ENCODE results near the gene PARP11. TPM values are rescaled to one million over a fixed set of nuclear protein-coding genes. Genes with fewer than 3 reads are reported as not detected.

Gene PARP11
- total RNA-seq, 1 donor from 2014 or later, result 27.2 TPM

GRCh38 chr12:3789838-3790237, 83.4 kb downstream of the PARP11 start:
- ChIA-PET POLR2A (no interaction called here), CTCF (no interaction called here)
- ATAC-seq (ENCODE audit: low read depth), result no peak
- TF ChIP-seq CTCF (IDR thresholded peaks at IDR 0.05), result no peak
- Mint-ChIP-seq H3K36me3 (ENCODE audit: low read depth) (peaks cover 7% of the 10 kb centered on the region), H3K4me1 (peaks cover 5% of the 10 kb centered on the region), H3K9me3 (peaks cover 5% of the 10 kb centered on the region), H3K27me3 (no peaks in the 10 kb centered on the region), H3K27ac (no peak overlapping the region), H3K4me3 (no peak overlapping the region)
- no peak for DNase-seq
- intact Hi-C loops (cut with micrococcal nuclease), result no loop called here

- CTCF ChIA-PET, result interaction anchor here (0.9 to 2.1 kb wide), 4 partner anchors 33 to 477 kb away, joined by 3 to 18 read pairs (median 8); no protein-coding TSS in a partner anchor
- no peak for TF ChIP-seq CTCF (IDR thresholded peaks at IDR 0.05)
- intact Hi-C loops (cut with micrococcal nuclease), result loop anchor here (1.0 kb wide), 3 partner anchors 119 to 477 kb away; no protein-coding TSS in a partner anchor
Measured at GRCh38 chr12:3777206-3777809, 95.9 kb downstream of the PARP11 start.

GRCh38 chr12:3775385-3776035, 97.7 kb downstream of the PARP11 start:
- Mint-ChIP-seq H3K4me1 (no peaks in the 10 kb centered on the region), H3K27me3 (no peaks in the 10 kb centered on the region), H3K27ac (no peak overlapping the region), H3K9me3 (no peaks in the 10 kb centered on the region), H3K4me3 (no peak overlapping the region), H3K36me3 (ENCODE audit: low read depth) (no peaks in the 10 kb centered on the region)
- CTCF ChIA-PET, result no interaction called here
- no peak for ATAC-seq (ENCODE audit: low read depth)
- intact Hi-C loops (cut with micrococcal nuclease), result no loop called here
- no peak for DNase-seq
- no peak for TF ChIP-seq CTCF (IDR thresholded peaks at IDR 0.05)
- POLR2A ChIA-PET, result no interaction called here

More at GRCh38 chr12:3777206-3777809, 95.9 kb downstream of the PARP11 start:
- Mint-ChIP-seq H3K36me3 (ENCODE audit: low read depth) (no peaks in the 10 kb centered on the region), H3K27ac (no peak overlapping the region), H3K4me3 (no peak overlapping the region), H3K27me3 (no peaks in the 10 kb centered on the region), H3K9me3 (no peaks in the 10 kb centered on the region), H3K4me1 (no peaks in the 10 kb centered on the region)
- DNase-seq, result no peak
- POLR2A ChIA-PET, result no interaction called here
- ATAC-seq (ENCODE audit: low read depth), result no peak

GRCh38 chr12:3772380-3772779, 100.8 kb downstream of the PARP11 start:
- POLR2A ChIA-PET, result no interaction called here
- no peaks in the 10 kb centered on the region for H3K27me3 Mint-ChIP-seq

More at GRCh38 chr12:3772380-3772779, 100.8 kb downstream of the PARP11 start:
- no peaks in the 10 kb centered on the region for H3K9me3 Mint-ChIP-seq
- H3K4me1 Mint-ChIP-seq, result no peaks in the 10 kb centered on the region
- ATAC-seq (ENCODE audit: low read depth) (no peak), DNase-seq (no peak)
- no peaks in the 10 kb centered on the region for H3K36me3 Mint-ChIP-seq (ENCODE audit: low read depth)
- H3K4me3 Mint-ChIP-seq, result no peak overlapping the region
- H3K27ac Mint-ChIP-seq, result no peak overlapping the region
- CTCF ChIA-PET, result interaction anchor here (2.2 kb wide), 1 partner anchor 472 kb away, joined by 9 read pairs; no protein-coding TSS in a partner anchor
- TF ChIP-seq CTCF (IDR thresholded peaks at IDR 0.05), result no peak
- intact Hi-C loops (cut with micrococcal nuclease), result no loop called here
